Calu3 (cell line): ENCODE data around the gene NR1I3. TPM values are rescaled to one million over a fixed set of nuclear protein-coding genes. Genes with fewer than 3 reads are reported as not detected.

ENCODE experiments used
- BruUV-seq: library from RNA; stranded (reverse); fragments of 400-500 nt; replicated peaks from 2 replicates; lab custom pipeline; 2021; lab: Mats Ljungman, UMichigan
- CTCF ChIA-PET: fragments of 300-600 bp; sonication (Branson Sonifier 250); formaldehyde crosslinking; loops from one replicate; lab custom pipeline; 2022; ENCODE audit warnings: antibody characterized with exemption; lab: Charles Lee
- DNase-seq: peaks from one replicate; pipeline ENCODE4 v3.0.0; 2022
- H3K27ac Mint-ChIP-seq: one replicate; pipeline ENCODE4 v1.8.0; 2022; ENCODE audit warnings: mixed read lengths; ENCODE audit not compliant: unreplicated experiment
- H3K27me3 Mint-ChIP-seq: one replicate; pipeline ENCODE4 v1.8.0; 2022; ENCODE audit warnings: mixed read lengths; ENCODE audit not compliant: unreplicated experiment
- H3K36me3 Mint-ChIP-seq: one replicate; pipeline ENCODE4 v1.8.0; 2022; ENCODE audit warnings: mild to moderate bottlenecking, moderate library complexity, mixed read lengths; ENCODE audit not compliant: insufficient read depth, unreplicated experiment
- H3K4me1 Mint-ChIP-seq: one replicate; pipeline ENCODE4 v1.8.0; 2022; ENCODE audit warnings: mild to moderate bottlenecking, low read depth, mixed read lengths; ENCODE audit not compliant: unreplicated experiment
- H3K4me3 Mint-ChIP-seq: one replicate; pipeline ENCODE4 v1.8.0; 2022; ENCODE audit warnings: mild to moderate bottlenecking, low read depth, moderate library complexity, mixed read lengths; ENCODE audit not compliant: unreplicated experiment
- H3K9me3 Mint-ChIP-seq: one replicate; pipeline ENCODE4 v1.8.0; 2022; ENCODE audit warnings: low read depth, mixed read lengths; ENCODE audit not compliant: unreplicated experiment
- CTCF ChIP-seq: fragments of 200-600 bp; IDR thresholded peaks from one replicate; pipeline ENCODE4 v1.8.0; 2022; ENCODE audit warnings: antibody characterized with exemption; ENCODE audit not compliant: unreplicated experiment
- intact Hi-C: fragments of 100-400 bp; cut with micrococcal nuclease; formaldehyde crosslinking; loops from one replicate; pipeline ENCODE4 v1.10.0; 2022; ENCODE audit not compliant: unreplicated experiment
- total RNA-seq: library from RNA; stranded (reverse); gene quantifications from 2 replicates; pipeline ENCODE4 v1.2.3, GENCODE V29; 2022

NR1I3 gene
- total RNA-seq, 1 experiment from 2014 or later, result not detected

- H3K27me3 Mint-ChIP-seq, result peaks cover 25% of the 10 kb centered on the region
- no peaks in the 10 kb centered on the region for H3K9me3 Mint-ChIP-seq
- CTCF ChIA-PET, result interaction anchor here (1.1 to 1.6 kb wide), 2 partner anchors 33 to 189 kb away, joined by 3 to 8 read pairs; partner anchors contain the start of gene TOMM40L
- no peak overlapping the region for H3K4me3 Mint-ChIP-seq
- peak; percentile 66 for DNase-seq
- H3K27ac Mint-ChIP-seq, result no peak overlapping the region
- BruUV-seq, result no TSS peak
- no peaks in the 10 kb centered on the region for H3K36me3 Mint-ChIP-seq
- intact Hi-C loops, result loop anchor here (2.0 kb wide), 1 partner anchor 190 kb away; no protein-coding TSS in a partner anchor
- TF ChIP-seq CTCF, result peak; percentile 83
- H3K4me1 Mint-ChIP-seq, result peaks cover 13% of the 10 kb centered on the region
Observed at GRCh38 chr1:161192476-161193465, 45.2 kb downstream of the NR1I3 start.

GRCh38 chr1:161191971-161192370 is 46.0 kb downstream of the NR1I3 start:
- CTCF ChIA-PET, result interaction anchor here (1.0 to 1.1 kb wide), 2 partner anchors 34 to 38 kb away, joined by 3 read pairs; partner anchors contain the start of genes TOMM40L and UFC1
- DNase-seq, result no peak
- no TSS peak for BruUV-seq
- TF ChIP-seq CTCF, result no peak
- peaks cover 13% of the 10 kb centered on the region for H3K4me1 Mint-ChIP-seq
- no peak overlapping the region for H3K4me3 Mint-ChIP-seq
- intact Hi-C loops, result loop anchor here (2.0 kb wide), 1 partner anchor 191 kb away; no protein-coding TSS in a partner anchor
- no peaks in the 10 kb centered on the region for H3K36me3 Mint-ChIP-seq
- no peak overlapping the region for H3K27ac Mint-ChIP-seq
- no peaks in the 10 kb centered on the region for H3K9me3 Mint-ChIP-seq
- peaks cover 17% of the 10 kb centered on the region for H3K27me3 Mint-ChIP-seq

- BruUV-seq, result no TSS peak
- CTCF ChIA-PET, result interaction anchor here (1.0 kb wide), 1 partner anchor 37 kb away, joined by 3 read pairs; the partner anchor contains the start of gene UFC1
- no peak overlapping the region for H3K4me3 Mint-ChIP-seq
- H3K4me1 Mint-ChIP-seq, result peaks cover 13% of the 10 kb centered on the region
- no peak for TF ChIP-seq CTCF
- DNase-seq, result no peak
- no peaks in the 10 kb centered on the region for H3K36me3 Mint-ChIP-seq
- H3K27ac Mint-ChIP-seq, result no peak overlapping the region
- H3K27me3 Mint-ChIP-seq, result peaks cover 17% of the 10 kb centered on the region
- no peaks in the 10 kb centered on the region for H3K9me3 Mint-ChIP-seq
- intact Hi-C loops, result no loop called here
Observed at GRCh38 chr1:161190962-161191521, 47.0 kb downstream of the NR1I3 start.

- Mint-ChIP-seq H3K27me3 (peaks cover 17% of the 10 kb centered on the region), H3K4me1 (peaks cover 13% of the 10 kb centered on the region), H3K4me3 (no peak overlapping the region), H3K27ac (no peak overlapping the region), H3K36me3 (no peaks in the 10 kb centered on the region), H3K9me3 (no peaks in the 10 kb centered on the region)
- DNase-seq, result no peak
- intact Hi-C loops, result no loop called here
- TF ChIP-seq CTCF, result no peak
- no TSS peak for BruUV-seq
- CTCF ChIA-PET, result no interaction called here
Observed at GRCh38 chr1:161189036-161189435, 49.0 kb downstream of the NR1I3 start.
